H7 (cell line): ENCODE data around the gene ZNF692. TPM values are rescaled to one million over a fixed set of nuclear protein-coding genes. Genes with fewer than 3 reads are reported as not detected.
A peak's percentile ranks its signal among the peaks of the same experiment; 100 is the strongest.

ENCODE experiments used
- DNase-seq: peaks from one replicate; pipeline ENCODE4 v3.0.0; 2012
- H3K27me3 ChIP-seq: 2 replicates; pipeline ENCODE4 v1.6.0; 2011; ENCODE audit warnings: mild to moderate bottlenecking, low read length; ENCODE audit not compliant: control insufficient read depth, insufficient read depth
- H3K36me3 ChIP-seq: replicated peaks from 2 replicates; pipeline ENCODE4 v1.5.1; 2011; ENCODE audit warnings: low read length; ENCODE audit not compliant: control insufficient read depth, insufficient read depth
- H3K4me3 ChIP-seq: 2 replicates; pipeline ENCODE4 v1.5.1; 2011; ENCODE audit warnings: low read depth, mild to moderate bottlenecking, control low read depth, low read length, moderate library complexity; ENCODE audit not compliant: insufficient read depth
- total RNA-seq: library from RNA; depleted of rRNA; stranded (reverse); fragments of >200 nt; shearing (Covaris generic); gene quantifications from 2 replicates; pipeline ENCODE4 v1.2.3, GENCODE V29; 2014

ZNF692 gene
- total RNA-seq, 1 experiment from 2014 or later = 64.2 TPM

GRCh38 chr1:248828845-248829244, 30.0 kb downstream of the ZNF692 start:
- no peak overlapping the region for H3K4me3 ChIP-seq
- H3K36me3 ChIP-seq = peaks cover 6% of the 10 kb centered on the region
- H3K27me3 ChIP-seq = peaks cover 1% of the 10 kb centered on the region; the same call in 1 of the 2 replicates
- no peak for DNase-seq

- DNase-seq = peak; percentile 96
- Histone ChIP-seq H3K36me3 (peaks cover 12% of the 10 kb centered on the region), H3K4me3 (peak within 1 kb of the TSS; percentile 97), H3K27me3 (peaks cover 1% of the 10 kb centered on the region; the same call in 1 of the 2 replicates)
These were observed 32.8 kb downstream of the ZNF692 start, which contains the start of gene SH3BP5L for GRCh38 chr1:248825909-248826760. Gene SH3BP5L (minus strand): TSS chr1:248825915. CDS start chr1:248824935, 980 bp downstream.

DNA sequence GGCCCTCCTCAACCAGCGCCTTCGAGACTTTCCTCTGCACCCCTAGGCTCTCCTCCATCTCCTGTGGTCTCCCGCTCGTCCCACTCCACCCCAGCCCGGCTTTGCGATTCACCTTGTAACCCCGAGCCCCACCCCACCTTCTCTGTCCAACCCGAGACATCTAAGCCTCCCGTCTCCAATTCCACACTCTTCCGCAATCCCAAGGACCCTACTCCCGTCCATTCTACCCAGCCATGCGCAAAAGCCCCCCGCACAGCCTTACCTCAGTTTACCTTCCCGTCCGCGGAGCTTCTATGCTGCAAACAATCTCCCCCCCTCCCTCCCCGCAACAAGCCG, 33.3 kb downstream of the ZNF692 start:
- Histone ChIP-seq H3K27me3 (peaks cover 1% of the 10 kb centered on the region; the same call in 1 of the 2 replicates), H3K36me3 (peaks cover 12% of the 10 kb centered on the region), H3K4me3 (peak overlapping the region; percentile 97)
- no peak for DNase-seq

DNA sequence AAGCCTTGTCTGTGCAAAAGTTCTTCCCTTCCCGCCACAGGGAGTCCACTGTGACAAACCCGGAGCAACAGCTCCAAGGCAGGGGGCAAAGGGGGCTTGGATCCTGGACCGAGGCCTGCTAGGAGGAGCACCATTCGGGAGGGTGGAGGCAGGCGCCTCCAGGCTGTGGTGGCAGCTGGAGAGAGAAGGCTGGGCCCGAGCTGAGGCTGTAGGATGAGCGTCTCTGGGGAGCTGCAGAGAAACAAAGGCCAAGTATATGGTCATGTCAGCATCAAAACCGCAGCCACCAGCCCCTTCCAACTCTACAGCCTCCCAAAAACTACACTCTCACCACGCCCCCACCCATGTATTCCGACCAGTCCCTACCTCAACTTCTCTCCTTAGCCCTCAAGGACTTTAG, 33.7 kb downstream of the ZNF692 start:
- DNase-seq = no peak
- Histone ChIP-seq H3K36me3 (peaks cover 12% of the 10 kb centered on the region), H3K4me3 (peak overlapping the region; percentile 97), H3K27me3 (peaks cover 1% of the 10 kb centered on the region; the same call in 1 of the 2 replicates)

- no peak overlapping the region for H3K4me3 ChIP-seq
- DNase-seq = no peak
These were observed 34.2 kb downstream of the ZNF692 start for GRCh38 chr1:248824701-248825100.

DNA sequence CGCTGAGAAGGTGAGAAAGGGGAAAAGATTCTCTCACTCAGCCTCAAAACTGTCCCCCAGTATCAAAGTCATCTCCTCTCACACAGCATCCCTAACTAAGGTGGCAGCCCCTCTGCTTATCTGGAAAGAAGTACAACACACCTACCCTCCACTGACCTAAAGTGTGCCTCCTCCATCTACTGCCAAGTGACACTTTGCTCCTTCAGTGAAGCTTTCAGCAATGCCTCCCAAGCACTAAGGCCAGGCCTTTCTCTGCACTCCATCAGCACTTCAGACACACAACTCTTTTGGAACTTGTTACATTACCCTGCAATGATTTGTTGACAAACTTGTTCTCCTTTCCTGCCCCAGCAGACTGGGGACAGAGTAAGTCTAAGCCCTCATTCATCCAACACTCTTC, 34.6 kb downstream of the ZNF692 start:
- DNase-seq = no peak
- Histone ChIP-seq H3K36me3 (peaks cover 12% of the 10 kb centered on the region), H3K27me3 (peaks cover 1% of the 10 kb centered on the region; the same call in 1 of the 2 replicates), H3K4me3 (no peak overlapping the region)

More at GRCh38 chr1:248824701-248825100, 34.2 kb downstream of the ZNF692 start:
- peaks cover 1% of the 10 kb centered on the region; the same call in 1 of the 2 replicates for H3K27me3 ChIP-seq
- peaks cover 12% of the 10 kb centered on the region for H3K36me3 ChIP-seq

GRCh38 chr1:248823517-248824001, 35.3 kb downstream of the ZNF692 start:
- peaks cover 12% of the 10 kb centered on the region for H3K36me3 ChIP-seq
- no peak overlapping the region for H3K4me3 ChIP-seq
- no peaks in the 10 kb centered on the region for H3K27me3 ChIP-seq
- DNase-seq = no peak

DNA sequence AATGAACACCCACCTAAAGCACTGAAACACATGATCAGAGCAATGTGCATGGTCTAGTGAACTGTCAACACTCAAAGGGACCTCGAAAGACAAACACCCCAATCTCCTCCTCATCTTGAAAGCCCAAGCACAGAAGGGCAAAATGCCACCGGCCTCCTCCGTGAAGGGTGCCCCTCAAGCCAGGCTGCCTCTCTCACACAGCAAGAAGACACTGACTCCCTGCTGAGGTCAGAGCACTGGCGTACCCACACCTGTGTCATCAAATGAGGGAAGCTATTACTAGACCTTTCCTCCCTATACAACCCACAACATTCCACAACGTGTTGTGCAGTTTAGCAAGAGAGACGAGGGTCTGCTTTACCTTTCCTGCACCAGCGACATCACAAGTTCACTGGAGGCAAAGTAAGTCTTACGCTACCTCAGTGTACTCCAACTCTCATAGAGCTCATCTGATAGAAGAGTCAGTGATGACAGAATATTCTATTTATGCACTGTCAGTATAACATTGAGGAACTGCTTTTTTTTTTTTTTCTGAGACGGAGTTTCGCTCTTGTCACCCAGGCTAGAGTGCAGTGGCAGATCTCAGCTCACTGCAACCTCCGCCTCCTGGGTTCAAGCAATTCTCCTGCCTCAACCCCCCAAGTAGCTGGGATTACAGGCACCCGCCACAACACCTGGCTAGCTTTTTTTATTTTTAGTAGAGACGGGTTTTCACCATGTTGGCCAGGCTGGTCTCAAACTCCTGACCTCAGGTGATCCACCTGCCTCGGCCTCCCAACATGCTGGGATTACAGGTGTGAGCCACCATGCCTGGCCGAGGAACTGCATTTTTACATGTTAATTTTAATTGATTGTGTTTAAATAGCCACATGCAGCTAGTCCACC, 36.5 kb downstream of the ZNF692 start:
- Histone ChIP-seq H3K4me3 (no peak overlapping the region), H3K36me3 (peaks cover 12% of the 10 kb centered on the region), H3K27me3 (no peaks in the 10 kb centered on the region)
- no peak for DNase-seq

- DNase-seq = no peak
- Histone ChIP-seq H3K4me3 (no peak overlapping the region), H3K27me3 (no peaks in the 10 kb centered on the region), H3K36me3 (peaks cover 14% of the 10 kb centered on the region)
These were observed 37.2 kb downstream of the ZNF692 start for GRCh38 chr1:248821641-248822040.

- DNase-seq = no peak
- H3K4me3 ChIP-seq = no peak overlapping the region
- H3K27me3 ChIP-seq = no peaks in the 10 kb centered on the region
- H3K36me3 ChIP-seq = peaks cover 18% of the 10 kb centered on the region
These were observed 37.8 kb downstream of the ZNF692 start for GRCh38 chr1:248821101-248821500.

DNA sequence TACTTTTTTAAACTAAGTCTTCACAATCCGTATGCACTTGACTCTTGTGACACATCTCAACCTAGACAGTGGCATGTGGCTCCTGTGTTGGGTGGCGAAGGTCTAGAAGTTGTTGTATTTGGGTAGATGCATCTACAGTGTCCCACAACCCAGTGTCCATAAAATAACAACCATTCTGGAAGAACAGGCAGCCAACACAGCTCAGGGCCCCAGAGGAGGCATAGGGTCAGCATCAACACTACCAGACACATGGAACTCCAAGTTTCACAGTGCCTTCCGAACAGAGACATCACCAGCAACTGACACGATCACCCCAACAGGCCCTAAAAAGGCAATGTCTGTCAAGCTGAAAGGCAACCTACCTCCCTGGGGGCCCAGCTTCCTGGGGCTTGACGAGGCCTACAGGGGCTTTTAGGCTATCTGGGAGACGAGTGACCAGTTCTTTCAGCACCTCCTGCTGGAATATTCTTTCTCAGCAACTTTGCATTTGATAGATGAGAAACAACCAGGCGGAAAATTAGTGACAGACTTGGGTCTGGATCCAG, 38.8 kb downstream of the ZNF692 start:
- peaks cover 18% of the 10 kb centered on the region for H3K36me3 ChIP-seq
- no peaks in the 10 kb centered on the region for H3K27me3 ChIP-seq
- DNase-seq = no peak
- H3K4me3 ChIP-seq = no peak overlapping the region

DNA sequence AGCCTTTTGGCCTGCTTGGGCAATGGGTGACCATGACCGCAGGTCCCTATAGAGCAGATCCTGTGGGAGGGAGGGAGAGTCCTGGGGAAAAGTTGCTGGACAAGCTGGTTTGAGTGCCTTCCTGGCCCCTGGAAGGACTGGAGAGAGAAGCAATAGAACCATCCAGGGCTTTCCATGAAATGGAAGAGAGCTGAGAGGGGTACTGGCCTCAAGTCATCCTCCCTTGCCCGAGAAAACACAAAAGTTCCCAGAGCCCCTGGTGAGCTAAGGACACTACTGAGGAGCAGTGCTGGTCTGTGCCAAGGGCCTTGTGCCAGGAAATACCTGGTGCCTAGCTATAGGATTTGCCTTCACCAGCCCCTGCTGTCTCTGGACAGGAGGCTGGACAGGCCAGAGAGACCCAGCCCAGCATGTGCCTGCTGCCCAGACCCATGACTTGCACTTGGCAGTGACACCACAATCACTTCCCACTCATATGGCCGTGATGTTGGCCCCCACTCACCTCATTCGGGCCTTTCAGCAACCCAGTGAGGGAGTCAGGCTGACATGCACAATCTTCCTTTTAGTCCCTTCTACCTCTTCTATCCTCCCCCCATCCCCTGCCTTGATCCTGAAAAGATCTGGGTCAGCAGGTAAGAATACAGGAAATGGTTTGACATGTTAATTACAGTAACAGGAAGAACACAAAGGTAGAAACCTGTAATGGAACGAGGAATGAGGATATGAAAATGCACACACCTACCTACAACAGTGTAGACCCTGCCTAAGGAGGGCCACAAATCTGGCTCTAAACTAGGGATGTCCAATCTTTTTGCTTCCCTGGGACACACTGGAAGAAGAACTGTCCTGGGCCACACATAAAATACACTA, 40.1 kb downstream of the ZNF692 start:
- no peak overlapping the region for H3K4me3 ChIP-seq
- H3K27me3 ChIP-seq = no peaks in the 10 kb centered on the region
- DNase-seq = peak; percentile 21
- peaks cover 20% of the 10 kb centered on the region for H3K36me3 ChIP-seq

DNA sequence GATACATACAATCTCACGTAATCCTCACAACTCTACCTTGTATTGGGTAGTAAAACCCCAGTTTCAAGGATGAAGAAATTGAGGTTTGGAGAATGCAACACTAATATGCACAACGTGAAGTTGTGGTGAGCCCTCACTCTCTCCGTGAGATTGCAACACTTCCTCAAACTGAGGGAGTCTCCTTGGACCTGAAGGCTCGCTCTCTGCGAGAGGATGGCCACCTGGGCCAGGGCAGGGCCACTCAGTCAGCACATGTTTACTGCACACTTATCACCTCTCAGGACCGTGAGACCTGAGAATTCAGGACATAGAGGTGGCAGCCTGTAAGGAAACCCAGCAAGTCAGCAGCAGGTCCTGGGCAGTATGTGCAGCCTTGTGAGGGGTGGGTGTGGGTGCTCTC, 41.8 kb downstream of the ZNF692 start:
- Histone ChIP-seq H3K36me3 (peaks cover 20% of the 10 kb centered on the region), H3K4me3 (no peak overlapping the region), H3K27me3 (no peaks in the 10 kb centered on the region)
- DNase-seq = no peak
